GM12878 (cell line): Measurements from ENCODE around the gene DDX5. TPM values are rescaled to one million over a fixed set of nuclear protein-coding genes. Genes with fewer than 3 reads are reported as not detected.

Experiments used
- ASH2L ChIP-seq: fragments of 300-600, 200-600 bp; sonication (generic); IDR thresholded peaks from 2 replicates; pipeline ENCODE4 v1.6.1; 2017; ENCODE audit warnings: low read depth, mild to moderate bottlenecking, borderline replicate concordance
- ATF7 ChIP-seq: fragments of 450-650 bp; IDR thresholded peaks from 2 replicates; pipeline ENCODE4 v1.6.1; 2016; ENCODE audit warnings: low read depth, mild to moderate bottlenecking
- CBFB ChIP-seq: IDR thresholded peaks from 2 replicates; pipeline ENCODE4 v1.6.1; 2016; ENCODE audit warnings: antibody characterized with exemption, low read depth
- CBX5 ChIP-seq: sonication (generic); IDR thresholded peaks from 2 replicates; pipeline ENCODE4 v1.6.1; 2016; ENCODE audit warnings: low read depth, moderate library complexity, mild to moderate bottlenecking, inconsistent platforms
- CHD1 ChIP-seq: IDR thresholded peaks from 2 replicates; pipeline ENCODE4 v1.6.1; 2012; ENCODE audit warnings: low read depth, low read length, improper control_type of control experiment
- EED ChIP-seq: sonication (generic); IDR thresholded peaks from 2 replicates; pipeline ENCODE4 v1.6.1; 2016; ENCODE audit warnings: antibody characterized with exemption, low read depth
- FOS ChIP-seq: IDR thresholded peaks from 3 replicates; pipeline ENCODE4 v1.6.1; 2011; ENCODE audit warnings: borderline replicate concordance; ENCODE audit not compliant: insufficient read length; ENCODE audit errors: extremely low read depth
- IRF5 ChIP-seq: fragments of 450-650 bp; IDR thresholded peaks from 2 replicates; pipeline ENCODE4 v1.6.1; 2017; ENCODE audit warnings: borderline replicate concordance
- KLF5 ChIP-seq: fragments of 450-650 bp; IDR thresholded peaks from 2 replicates; pipeline ENCODE4 v1.6.1; 2014; ENCODE audit warnings: mild to moderate bottlenecking; ENCODE audit not compliant: partially characterized antibody
- NR2F1 ChIP-seq: fragments of 450-650 bp; conservative IDR thresholded peaks from 2 replicates; pipeline ENCODE4 v1.6.1; 2017; ENCODE audit warnings: mild to moderate bottlenecking
- PML ChIP-seq: IDR thresholded peaks from 2 replicates; pipeline ENCODE4 v1.6.1; 2012; ENCODE audit warnings: low read length, inconsistent platforms
- RAD51 ChIP-seq: fragments of 450-650 bp; IDR thresholded peaks from 2 replicates; pipeline ENCODE4 v1.6.1; 2016; ENCODE audit warnings: moderate library complexity, mild to moderate bottlenecking, inconsistent platforms
- RCOR1 ChIP-seq: conservative IDR thresholded peaks from 2 replicates; pipeline ENCODE4 v1.6.1; 2012; ENCODE audit warnings: low read depth, low read length, improper control_type of control experiment
- SIN3A ChIP-seq: IDR thresholded peaks from 2 replicates; pipeline ENCODE4 v1.6.1; 2012; ENCODE audit warnings: low read depth, low read length, improper control_type of control experiment
- SMAD5 ChIP-seq: IDR thresholded peaks from 2 replicates; pipeline ENCODE4 v1.6.1; 2016; ENCODE audit warnings: antibody characterized with exemption, low read depth
- SMARCA5 ChIP-seq: fragments of 450-650 bp; IDR thresholded peaks from 2 replicates; pipeline ENCODE4 v1.6.1; 2017; ENCODE audit warnings: mild to moderate bottlenecking
- SREBF1 ChIP-seq: IDR thresholded peaks from 2 replicates; pipeline ENCODE4 v1.6.1; 2012; ENCODE audit warnings: mild to moderate bottlenecking, low read length
- SREBF2 ChIP-seq: IDR thresholded peaks from 2 replicates; pipeline ENCODE4 v1.6.1; 2012; ENCODE audit warnings: mild to moderate bottlenecking, low read length
- SUZ12 ChIP-seq: fragments of 200-600 bp; sonication (generic); IDR thresholded peaks from one replicate; pipeline ENCODE4 v1.6.1; 2018; ENCODE audit warnings: antibody characterized with exemption, mild to moderate bottlenecking; ENCODE audit not compliant: unreplicated experiment
- ZZZ3 ChIP-seq: IDR thresholded peaks from 2 replicates; pipeline ENCODE4 v1.6.1; 2011; ENCODE audit warnings: low read depth; ENCODE audit not compliant: control insufficient read depth, insufficient read length
- polyA plus RNA-seq, 11 experiments: library from polyadenylated mRNA; depleted of rRNA in 4 of 11; unstranded in 6 of 11; stranded (reverse) in 5 of 11; fragments of >200 nt; fragmentation: Nextera tagmentation in 4 of 11; fragmentation: Illumina TruSeq in 1 of 11; extraction: Ambion mirVana in 4 of 11; extraction: Trizol in 1 of 11; gene quantifications; 1 replicate in 1 of 11; 2 replicates in 10 of 11; pipeline versions ENCODE4 v1.2.1 to v1.2.3, GENCODE V29; 2011 to 2016; ENCODE audit warnings: inconsistent platforms in 2 of 11, missing spikeins in 2 of 11, low read depth in 1 of 11
- total RNA-seq, 4 experiments: library from RNA; depleted of rRNA in 3 of 4; stranded (reverse); fragments of >200 nt in 3 of 4; fragmentation: Illumina TruSeq in 1 of 4; extraction: Trizol in 1 of 4; gene quantifications; 2 replicates each; pipeline versions ENCODE4 v1.2.1 to v1.2.3, GENCODE V29; 2013 to 2021
- TF ChIP-seq, protein P1 (sequence below): fragments of 450-650 bp; IDR thresholded peaks from 2 replicates; pipeline ENCODE4 v1.6.1; 2017; ENCODE audit warnings: mild to moderate bottlenecking, moderate library complexity
- TF ChIP-seq, protein P2 (sequence below): fragments of 450-650 bp; IDR thresholded peaks from 2 replicates; pipeline ENCODE4 v1.6.1; 2016; ENCODE audit warnings: mild to moderate bottlenecking, moderate library complexity, borderline replicate concordance
- TF ChIP-seq, protein P3 (sequence below): fragments of 450-650 bp; IDR thresholded peaks from 2 replicates; pipeline ENCODE4 v1.6.1; 2017; ENCODE audit warnings: low read depth, mild to moderate bottlenecking, moderate library complexity

The DDX5 gene
- total and polyA plus RNA-seq, 10 of the 15 experiments (the other 5 are each of a cell fraction or from before 2014, with no cell fraction given): 257 to 1,423 (median 719) TPM

DNA sequence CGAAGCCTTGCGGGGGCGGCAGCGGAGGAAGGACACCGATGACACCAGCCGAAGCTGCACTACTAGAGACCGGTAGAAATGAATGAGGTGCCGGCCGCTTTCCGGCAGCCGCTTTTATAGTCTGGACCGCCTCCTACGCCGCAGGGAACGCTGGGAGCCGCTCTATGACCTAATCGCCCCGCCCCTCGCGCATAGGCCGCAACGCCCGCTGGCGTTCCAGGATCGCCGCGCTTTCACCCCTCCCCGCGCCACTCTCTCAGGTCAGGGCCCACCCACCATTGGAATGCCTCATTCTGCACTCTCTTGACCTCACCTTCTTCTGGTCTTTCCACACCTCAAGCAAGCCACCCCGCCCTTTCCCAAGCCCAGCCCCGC, at the start of gene DDX5 (continued):
- TF ChIP-seq CHD1: no peak; the same call in 1 of the 2 replicates
- no peak for TF ChIP-seq RAD51
- TF ChIP-seq EED: no peak
- TF ChIP-seq CBX5: peak; percentile 21; the same call in 1 of the 2 replicates
- TF ChIP-seq, protein P1, sequence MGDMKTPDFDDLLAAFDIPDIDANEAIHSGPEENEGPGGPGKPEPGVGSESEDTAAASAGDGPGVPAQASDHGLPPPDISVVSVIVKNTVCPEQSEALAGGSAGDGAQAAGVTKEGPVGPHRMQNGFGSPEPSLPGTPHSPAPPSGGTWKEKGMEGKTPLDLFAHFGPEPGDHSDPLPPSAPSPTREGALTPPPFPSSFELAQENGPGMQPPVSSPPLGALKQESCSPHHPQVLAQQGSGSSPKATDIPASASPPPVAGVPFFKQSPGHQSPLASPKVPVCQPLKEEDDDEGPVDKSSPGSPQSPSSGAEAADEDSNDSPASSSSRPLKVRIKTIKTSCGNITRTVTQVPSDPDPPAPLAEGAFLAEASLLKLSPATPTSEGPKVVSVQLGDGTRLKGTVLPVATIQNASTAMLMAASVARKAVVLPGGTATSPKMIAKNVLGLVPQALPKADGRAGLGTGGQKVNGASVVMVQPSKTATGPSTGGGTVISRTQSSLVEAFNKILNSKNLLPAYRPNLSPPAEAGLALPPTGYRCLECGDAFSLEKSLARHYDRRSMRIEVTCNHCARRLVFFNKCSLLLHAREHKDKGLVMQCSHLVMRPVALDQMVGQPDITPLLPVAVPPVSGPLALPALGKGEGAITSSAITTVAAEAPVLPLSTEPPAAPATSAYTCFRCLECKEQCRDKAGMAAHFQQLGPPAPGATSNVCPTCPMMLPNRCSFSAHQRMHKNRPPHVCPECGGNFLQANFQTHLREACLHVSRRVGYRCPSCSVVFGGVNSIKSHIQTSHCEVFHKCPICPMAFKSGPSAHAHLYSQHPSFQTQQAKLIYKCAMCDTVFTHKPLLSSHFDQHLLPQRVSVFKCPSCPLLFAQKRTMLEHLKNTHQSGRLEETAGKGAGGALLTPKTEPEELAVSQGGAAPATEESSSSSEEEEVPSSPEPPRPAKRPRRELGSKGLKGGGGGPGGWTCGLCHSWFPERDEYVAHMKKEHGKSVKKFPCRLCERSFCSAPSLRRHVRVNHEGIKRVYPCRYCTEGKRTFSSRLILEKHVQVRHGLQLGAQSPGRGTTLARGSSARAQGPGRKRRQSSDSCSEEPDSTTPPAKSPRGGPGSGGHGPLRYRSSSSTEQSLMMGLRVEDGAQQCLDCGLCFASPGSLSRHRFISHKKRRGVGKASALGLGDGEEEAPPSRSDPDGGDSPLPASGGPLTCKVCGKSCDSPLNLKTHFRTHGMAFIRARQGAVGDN: peak; percentile 79
- TF ChIP-seq ASH2L: no peak
- no peak for TF ChIP-seq SREBF2
- TF ChIP-seq ZZZ3: no peak
- TF ChIP-seq SIN3A: no peak; the same call in none of the 2 replicates
- TF ChIP-seq PML: peak; percentile 99
- no peak for TF ChIP-seq FOS
- no peak for TF ChIP-seq IRF5
- TF ChIP-seq SMAD5: peak; percentile 99
- TF ChIP-seq RCOR1: peak; percentile 27; the same call in 1 of the 2 replicates
- TF ChIP-seq NR2F1: 0 out of 2 replicates have a peak, but pooled peaks have one; percentile 25
- peak; percentile 72 for TF ChIP-seq KLF5
- TF ChIP-seq, protein P2, sequence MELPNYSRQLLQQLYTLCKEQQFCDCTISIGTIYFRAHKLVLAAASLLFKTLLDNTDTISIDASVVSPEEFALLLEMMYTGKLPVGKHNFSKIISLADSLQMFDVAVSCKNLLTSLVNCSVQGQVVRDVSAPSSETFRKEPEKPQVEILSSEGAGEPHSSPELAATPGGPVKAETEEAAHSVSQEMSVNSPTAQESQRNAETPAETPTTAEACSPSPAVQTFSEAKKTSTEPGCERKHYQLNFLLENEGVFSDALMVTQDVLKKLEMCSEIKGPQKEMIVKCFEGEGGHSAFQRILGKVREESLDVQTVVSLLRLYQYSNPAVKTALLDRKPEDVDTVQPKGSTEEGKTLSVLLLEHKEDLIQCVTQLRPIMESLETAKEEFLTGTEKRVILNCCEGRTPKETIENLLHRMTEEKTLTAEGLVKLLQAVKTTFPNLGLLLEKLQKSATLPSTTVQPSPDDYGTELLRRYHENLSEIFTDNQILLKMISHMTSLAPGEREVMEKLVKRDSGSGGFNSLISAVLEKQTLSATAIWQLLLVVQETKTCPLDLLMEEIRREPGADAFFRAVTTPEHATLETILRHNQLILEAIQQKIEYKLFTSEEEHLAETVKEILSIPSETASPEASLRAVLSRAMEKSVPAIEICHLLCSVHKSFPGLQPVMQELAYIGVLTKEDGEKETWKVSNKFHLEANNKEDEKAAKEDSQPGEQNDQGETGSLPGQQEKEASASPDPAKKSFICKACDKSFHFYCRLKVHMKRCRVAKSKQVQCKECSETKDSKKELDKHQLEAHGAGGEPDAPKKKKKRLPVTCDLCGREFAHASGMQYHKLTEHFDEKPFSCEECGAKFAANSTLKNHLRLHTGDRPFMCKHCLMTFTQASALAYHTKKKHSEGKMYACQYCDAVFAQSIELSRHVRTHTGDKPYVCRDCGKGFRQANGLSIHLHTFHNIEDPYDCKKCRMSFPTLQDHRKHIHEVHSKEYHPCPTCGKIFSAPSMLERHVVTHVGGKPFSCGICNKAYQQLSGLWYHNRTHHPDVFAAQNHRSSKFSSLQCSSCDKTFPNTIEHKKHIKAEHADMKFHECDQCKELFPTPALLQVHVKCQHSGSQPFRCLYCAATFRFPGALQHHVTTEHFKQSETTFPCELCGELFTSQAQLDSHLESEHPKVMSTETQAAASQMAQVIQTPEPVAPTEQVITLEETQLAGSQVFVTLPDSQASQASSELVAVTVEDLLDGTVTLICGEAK: no peak
- TF ChIP-seq SMARCA5: no peak
- TF ChIP-seq CBFB: peak; percentile 95
- no peak for TF ChIP-seq SUZ12
- TF ChIP-seq ATF7: peak; percentile 95
- TF ChIP-seq, protein P3, sequence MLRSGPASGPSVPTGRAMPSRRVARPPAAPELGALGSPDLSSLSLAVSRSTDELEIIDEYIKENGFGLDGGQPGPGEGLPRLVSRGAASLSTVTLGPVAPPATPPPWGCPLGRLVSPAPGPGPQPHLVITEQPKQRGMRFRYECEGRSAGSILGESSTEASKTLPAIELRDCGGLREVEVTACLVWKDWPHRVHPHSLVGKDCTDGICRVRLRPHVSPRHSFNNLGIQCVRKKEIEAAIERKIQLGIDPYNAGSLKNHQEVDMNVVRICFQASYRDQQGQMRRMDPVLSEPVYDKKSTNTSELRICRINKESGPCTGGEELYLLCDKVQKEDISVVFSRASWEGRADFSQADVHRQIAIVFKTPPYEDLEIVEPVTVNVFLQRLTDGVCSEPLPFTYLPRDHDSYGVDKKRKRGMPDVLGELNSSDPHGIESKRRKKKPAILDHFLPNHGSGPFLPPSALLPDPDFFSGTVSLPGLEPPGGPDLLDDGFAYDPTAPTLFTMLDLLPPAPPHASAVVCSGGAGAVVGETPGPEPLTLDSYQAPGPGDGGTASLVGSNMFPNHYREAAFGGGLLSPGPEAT: no peak
- no peak for TF ChIP-seq SREBF1
